Bronchial epithelial cell (primary cell): ENCODE measurements around the gene NIPAL3. TPM values are rescaled to one million over a fixed set of nuclear protein-coding genes. Genes with fewer than 3 reads are reported as not detected.
A peak's percentile ranks its signal among the peaks of the same experiment; 100 is the strongest.
"Not testable (repeated sequence)": the region's sequence is repeated elsewhere in the genome, so short reads cannot be mapped to it uniquely, and the experiment has no call there.

Experiments used
- DNase-seq: peaks from one replicate; pipeline ENCODE4 v3.0.0-alpha.2; 2010; ENCODE audit warnings: low read depth
- FAIRE-seq: peaks from 2 replicates; lab custom pipeline; 2011; peaks lifted over from hg19 to GRCh38; lab: Jason Lieb, UNC
- H3K27me3 ChIP-seq: 2 replicates; pipeline ENCODE4 v1.5.1; 2011; ENCODE audit warnings: low read length; ENCODE audit not compliant: control insufficient read depth, insufficient read depth
- H3K36me3 ChIP-seq: 2 replicates; pipeline ENCODE4 v1.5.1; 2011; ENCODE audit warnings: low read length; ENCODE audit not compliant: control insufficient read depth, insufficient read depth
- H3K4me3 ChIP-seq: 2 replicates; pipeline ENCODE4 v1.5.1; 2011; ENCODE audit warnings: mild to moderate bottlenecking, low read depth, low read length, control low read depth
- CTCF ChIP-seq: IDR thresholded peaks from 2 replicates; pipeline ENCODE4 v1.5.1; 2011; ENCODE audit warnings: mild to moderate bottlenecking, moderate library complexity, low read length, control low read depth, inconsistent platforms; ENCODE audit not compliant: insufficient read depth, severe bottlenecking
- total RNA-seq: library from RNA; depleted of rRNA; stranded (reverse); fragments of >200 nt; gene quantifications from 2 replicates; pipeline ENCODE4 v1.2.1, GENCODE V29; 2014

The NIPAL3 gene
- total RNA-seq, 1 donor from 2014 or later: 35.8 TPM

GRCh38 chr1:24486331-24487065, 70.9 kb downstream of the NIPAL3 start:
- no peak for FAIRE-seq
- H3K27me3 ChIP-seq: no peaks in the 10 kb centered on the region
- no peaks in the 10 kb centered on the region for H3K36me3 ChIP-seq
- TF ChIP-seq CTCF: no peak
- DNase-seq: no peak
- no peak overlapping the region for H3K4me3 ChIP-seq

GRCh38 chr1:24487455-24487854, 71.9 kb downstream of the NIPAL3 start:
- FAIRE-seq: no peak
- DNase-seq: no peak
- Histone ChIP-seq H3K27me3 (no peaks in the 10 kb centered on the region), H3K36me3 (no peaks in the 10 kb centered on the region), H3K4me3 (no peak overlapping the region)
- TF ChIP-seq CTCF: no peak

- not testable (repeated sequence) for DNase-seq, H3K4me3 ChIP-seq, H3K36me3 ChIP-seq, H3K27me3 ChIP-seq, FAIRE-seq
Measured at GRCh38 chr1:24488159-24488558, 72.6 kb downstream of the NIPAL3 start.

- no peak for DNase-seq
- Histone ChIP-seq H3K27me3 (no peaks in the 10 kb centered on the region), H3K36me3 (no peaks in the 10 kb centered on the region), H3K4me3 (no peak overlapping the region)
- FAIRE-seq: no peak
- no peak for TF ChIP-seq CTCF
Measured at GRCh38 chr1:24489674-24490073, 74.1 kb downstream of the NIPAL3 start.

GRCh38 chr1:24490101-24490781, 74.6 kb downstream of the NIPAL3 start:
- FAIRE-seq: peak; percentile 76

More at GRCh38 chr1:24490101-24490781, 74.6 kb downstream of the NIPAL3 start:
- no peak for DNase-seq
- no peaks in the 10 kb centered on the region for H3K27me3 ChIP-seq
- H3K4me3 ChIP-seq: no peak overlapping the region
- H3K36me3 ChIP-seq: no peaks in the 10 kb centered on the region
- TF ChIP-seq CTCF: no peak
